Activated T-cell treated with anti-CD3 and anti-CD28 coated beads, Interleukin-2, amount 50 U/mL, for 72 hours (primary cell): ENCODE results near the gene COL8A2. TPM values are rescaled to one million over a fixed set of nuclear protein-coding genes. Genes with fewer than 3 reads are reported as not detected.
A peak's percentile ranks its signal among the peaks of the same experiment; 100 is the strongest.
"Not testable (repeated sequence)": the region's sequence is repeated elsewhere in the genome, so short reads cannot be mapped to it uniquely, and the experiment has no call there.

Experiments
- ATAC-seq, 2 donors: fragments of 150-1000 bp; cut with Tn5 transposase; replicated peaks in 1 of 2; 2 replicates each; pipeline ENCODE4 v1.10.0; 2021; ENCODE audit warnings: moderate library complexity in 2 of 2, mild to moderate bottlenecking in 1 of 2
- DNase-seq, 2 donors: peaks; one replicate each; pipeline ENCODE4 v3.0.0; 2021 to 2022; ENCODE audit warnings: mixed read lengths in 1 of 2
- H3K27ac Mint-ChIP-seq: one replicate; pipeline ENCODE4 v1.8.0; 2022; ENCODE audit warnings: mild to moderate bottlenecking, moderate library complexity, mixed read lengths
- H3K27me3 Mint-ChIP-seq: one replicate; pipeline ENCODE4 v1.8.0; 2022; ENCODE audit warnings: low read depth, mixed read lengths
- H3K36me3 Mint-ChIP-seq, 2 donors: one replicate each; pipeline ENCODE4 v1.8.0; 2022; ENCODE audit warnings: mixed read lengths in 2 of 2, mild to moderate bottlenecking in 1 of 2; ENCODE audit not compliant: insufficient read depth in 2 of 2
- H3K4me1 Mint-ChIP-seq: one replicate; pipeline ENCODE4 v1.8.0; 2022; ENCODE audit warnings: low read depth, mixed read lengths
- H3K4me3 Mint-ChIP-seq, 2 donors: one replicate each; pipeline ENCODE4 v1.8.0; 2022; ENCODE audit warnings: mild to moderate bottlenecking in 2 of 2, mixed read lengths in 2 of 2, moderate library complexity in 2 of 2
- H3K9me3 Mint-ChIP-seq, 2 donors: one replicate each; pipeline ENCODE4 v1.8.0; 2022; ENCODE audit warnings: mixed read lengths in 2 of 2
- total RNA-seq, 2 donors: library from RNA; stranded (reverse); gene quantifications; one replicate each; pipeline ENCODE4 v1.2.3, GENCODE V29; 2022

COL8A2 gene
- total RNA-seq, 2 donors from 2014 or later: 0.07 to 0.09 TPM

GRCh38 chr1:36161641-36162531, 36.9 kb upstream of the COL8A2 start:
- peak overlapping the region; percentile 80 to 87 for H3K4me3 Mint-ChIP-seq
- H3K4me1 Mint-ChIP-seq: peaks cover 87% of the 10 kb centered on the region
- no peaks in the 10 kb centered on the region for H3K9me3 Mint-ChIP-seq
- peak; percentile 12 to 34 for ATAC-seq
- DNase-seq: peak; percentile 48 to 51
- peak overlapping the region; percentile 89 for H3K27ac Mint-ChIP-seq
- H3K36me3 Mint-ChIP-seq: peaks cover 3 to 10% of the 10 kb centered on the region in 2 donors
- no peaks in the 10 kb centered on the region for H3K27me3 Mint-ChIP-seq

- peak; percentile 71 to 73 for ATAC-seq
- no peaks in the 10 kb centered on the region for H3K9me3 Mint-ChIP-seq
- peaks cover 3 to 4% of the 10 kb centered on the region in 2 donors for H3K36me3 Mint-ChIP-seq
- H3K4me3 Mint-ChIP-seq: peak overlapping the region; percentile 80 to 87
- peak; percentile 85 for DNase-seq
- H3K4me1 Mint-ChIP-seq: peaks cover 79% of the 10 kb centered on the region
- H3K27me3 Mint-ChIP-seq: no peaks in the 10 kb centered on the region
- peak overlapping the region; percentile 89 for H3K27ac Mint-ChIP-seq
These were observed 36.0 kb upstream of the COL8A2 start for GRCh38 chr1:36160949-36161485.

- no peak for ATAC-seq
- no peak for DNase-seq
- Mint-ChIP-seq H3K4me3 (peak overlapping the region; percentile 80 to 87), H3K36me3 (peaks cover 3 to 4% of the 10 kb centered on the region in 2 donors), H3K9me3 (no peaks in the 10 kb centered on the region), H3K4me1 (peaks cover 73% of the 10 kb centered on the region), H3K27me3 (no peaks in the 10 kb centered on the region), H3K27ac (peak overlapping the region; percentile 89)
These were observed 35.4 kb upstream of the COL8A2 start for GRCh38 chr1:36160388-36160948.

GRCh38 chr1:36159614-36160387, 34.8 kb upstream of the COL8A2 start:
- Mint-ChIP-seq H3K36me3 (peaks cover 3% of the 10 kb centered on the region in 2 donors), H3K9me3 (no peaks in the 10 kb centered on the region), H3K4me1 (peaks cover 75% of the 10 kb centered on the region), H3K27ac (peak overlapping the region; percentile 89), H3K27me3 (no peaks in the 10 kb centered on the region), H3K4me3 (peak overlapping the region; percentile 80 to 87)
- DNase-seq (peak; percentile 18 to 26), ATAC-seq (no peak)

- not testable (repeated sequence) for ATAC-seq, H3K27me3 Mint-ChIP-seq, H3K27ac Mint-ChIP-seq, H3K36me3 Mint-ChIP-seq, H3K9me3 Mint-ChIP-seq, DNase-seq
- peak overlapping the region; percentile 80 to 97 for H3K4me3 Mint-ChIP-seq
- H3K4me1 Mint-ChIP-seq: peaks cover 74% of the 10 kb centered on the region
These were observed 33.8 kb upstream of the COL8A2 start for GRCh38 chr1:36158827-36159252.

- Mint-ChIP-seq H3K9me3 (no peaks in the 10 kb centered on the region), H3K27me3 (no peaks in the 10 kb centered on the region), H3K4me1 (peaks cover 78% of the 10 kb centered on the region), H3K4me3 (peak overlapping the region; percentile 67 to 97), H3K36me3 (peaks cover 1 to 2% of the 10 kb centered on the region in 2 donors), H3K27ac (peak overlapping the region; percentile 64)
- DNase-seq: no peak
- no peak for ATAC-seq
These were observed 33.2 kb upstream of the COL8A2 start for GRCh38 chr1:36157973-36158826.

- ATAC-seq: no peak
- no peaks in the 10 kb centered on the region for H3K27me3 Mint-ChIP-seq
- peak; percentile 19 to 22 for DNase-seq
- peaks cover 78% of the 10 kb centered on the region for H3K4me1 Mint-ChIP-seq
- H3K27ac Mint-ChIP-seq: peak overlapping the region; percentile 64
- peaks cover 1 to 2% of the 10 kb centered on the region in 2 donors for H3K36me3 Mint-ChIP-seq
- H3K4me3 Mint-ChIP-seq: peak overlapping the region; percentile 67 to 97
- H3K9me3 Mint-ChIP-seq: no peaks in the 10 kb centered on the region
These were observed 32.3 kb upstream of the COL8A2 start for GRCh38 chr1:36157115-36157903.

- peaks cover under 1 to 2% of the 10 kb centered on the region in 2 donors for H3K36me3 Mint-ChIP-seq
- ATAC-seq (peak; percentile 12 to 23), DNase-seq (peak; percentile 67 to 73)
- no peaks in the 10 kb centered on the region for H3K9me3 Mint-ChIP-seq
- H3K4me3 Mint-ChIP-seq: peak overlapping the region; percentile 67 to 97
- H3K4me1 Mint-ChIP-seq: peaks cover 78% of the 10 kb centered on the region
- no peaks in the 10 kb centered on the region for H3K27me3 Mint-ChIP-seq
- H3K27ac Mint-ChIP-seq: peak overlapping the region; percentile 64
These were observed 31.5 kb upstream of the COL8A2 start for GRCh38 chr1:36156329-36157114.

- DNase-seq (peak; percentile 90), ATAC-seq (peak; percentile 74 to 76)
- Mint-ChIP-seq H3K9me3 (no peaks in the 10 kb centered on the region), H3K27me3 (no peaks in the 10 kb centered on the region), H3K4me1 (peaks cover 81% of the 10 kb centered on the region), H3K27ac (peak within 1 kb of the TSS; percentile 89), H3K36me3 (peaks cover 0 to 2% of the 10 kb centered on the region in 2 donors), H3K4me3 (peak within 1 kb of the TSS; percentile 87 to 97)
These were observed 30.6 kb upstream of the COL8A2 start, which contains the start of gene MAP7D1 for GRCh38 chr1:36155408-36156328. Gene MAP7D1, plus strand, starts transcription at chr1:36156160. Its CDS starts 258 bp downstream, at chr1:36156418.

- H3K36me3 Mint-ChIP-seq: peaks cover 0 to 2% of the 10 kb centered on the region in 2 donors
- no peaks in the 10 kb centered on the region for H3K9me3 Mint-ChIP-seq
- H3K27ac Mint-ChIP-seq: peak overlapping the region; percentile 89
- ATAC-seq: no peak
- H3K4me3 Mint-ChIP-seq: peak overlapping the region; percentile 87 to 89
- peaks cover 81% of the 10 kb centered on the region for H3K4me1 Mint-ChIP-seq
- no peak for DNase-seq
- H3K27me3 Mint-ChIP-seq: no peaks in the 10 kb centered on the region
These were observed 29.9 kb upstream of the COL8A2 start for GRCh38 chr1:36154765-36155407.
